Measurements from ENCODE around the gene ALPL.

Gene ALPL

DNA sequence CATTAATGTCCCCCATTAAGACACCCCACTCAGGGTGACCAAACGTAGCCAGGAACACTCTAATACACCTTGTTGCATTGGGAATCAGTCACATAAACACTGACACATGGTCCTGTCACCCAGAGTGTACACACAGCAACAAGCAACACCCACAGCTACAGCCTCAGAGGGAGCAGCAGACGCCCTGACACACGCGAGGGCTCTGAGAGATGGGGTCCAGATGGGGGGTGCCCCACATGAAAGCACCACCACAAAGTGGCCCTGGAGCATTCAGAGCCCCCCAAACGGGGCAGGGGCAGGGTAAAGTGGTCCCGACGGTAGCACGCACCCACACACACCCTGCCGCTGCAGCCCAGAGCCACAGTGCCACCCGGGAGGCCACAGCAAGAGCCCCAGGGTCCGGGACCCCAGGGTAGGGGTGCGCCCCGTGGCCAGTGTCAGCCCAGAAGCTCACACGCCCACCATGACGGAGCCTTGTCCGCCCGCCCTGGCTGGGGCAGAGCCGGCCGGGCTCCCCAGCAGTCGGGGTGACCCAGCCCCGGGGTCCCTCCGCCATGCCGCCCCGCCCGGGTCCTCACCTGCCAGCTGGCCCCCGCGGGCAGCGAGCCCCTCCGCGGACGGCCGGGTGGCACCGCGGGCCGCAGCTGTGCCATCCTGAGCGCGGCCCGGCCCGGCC lies 112.7 kb downstream of the ALPL start:
- no peak for DNase-seq

GRCh38 chr1:21622466-21623315 lies 113.5 kb downstream of the ALPL start:
- peak; percentile 49 for DNase-seq

GRCh38 chr1:21623410-21623961 lies 114.3 kb downstream of the ALPL start:
- DNase-seq: no peak

DNA sequence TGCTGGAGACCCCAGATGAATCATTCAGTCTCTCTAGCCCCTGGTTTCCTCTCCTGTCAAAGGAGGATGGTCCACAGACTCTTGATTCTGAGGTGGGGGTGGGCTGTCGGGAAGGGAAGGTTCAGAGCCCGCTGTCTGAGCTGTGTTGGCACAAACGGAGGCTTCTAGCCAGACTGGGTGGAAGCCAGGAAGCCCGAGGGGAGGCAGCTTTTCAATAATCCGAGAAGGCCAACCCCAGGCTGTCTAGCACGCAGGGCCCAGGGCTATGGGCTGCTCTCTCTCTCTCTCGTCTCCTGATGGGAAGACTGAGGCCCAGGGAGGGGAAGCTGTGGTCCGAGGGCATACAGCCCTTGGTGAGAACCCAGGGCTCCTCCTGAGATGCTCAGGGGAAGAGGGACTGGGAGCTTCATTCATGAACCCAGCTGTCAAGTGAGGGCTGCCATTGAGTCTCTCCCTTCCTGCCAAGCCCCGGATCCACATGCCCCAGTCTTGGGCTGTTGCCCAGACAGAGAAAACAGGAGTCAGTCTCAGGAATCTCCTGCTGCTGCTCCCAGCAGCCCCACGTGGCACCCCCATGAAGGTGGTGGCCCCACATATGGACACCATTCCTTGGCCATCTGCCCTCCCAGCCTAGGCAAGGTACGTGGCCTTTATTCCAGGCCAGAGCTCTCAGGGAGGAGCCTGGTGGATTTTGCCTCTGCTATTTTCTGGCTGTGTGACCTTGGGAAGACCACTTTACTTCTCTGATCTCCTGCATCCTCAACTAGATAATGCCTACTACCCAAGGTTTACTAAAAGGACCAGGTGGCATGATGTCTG lies 115.6 kb downstream of the ALPL start:
- DNase-seq: no peak

- no peak for DNase-seq
Observed at GRCh38 chr1:21625390-21626190, 116.4 kb downstream of the ALPL start.

DNA sequence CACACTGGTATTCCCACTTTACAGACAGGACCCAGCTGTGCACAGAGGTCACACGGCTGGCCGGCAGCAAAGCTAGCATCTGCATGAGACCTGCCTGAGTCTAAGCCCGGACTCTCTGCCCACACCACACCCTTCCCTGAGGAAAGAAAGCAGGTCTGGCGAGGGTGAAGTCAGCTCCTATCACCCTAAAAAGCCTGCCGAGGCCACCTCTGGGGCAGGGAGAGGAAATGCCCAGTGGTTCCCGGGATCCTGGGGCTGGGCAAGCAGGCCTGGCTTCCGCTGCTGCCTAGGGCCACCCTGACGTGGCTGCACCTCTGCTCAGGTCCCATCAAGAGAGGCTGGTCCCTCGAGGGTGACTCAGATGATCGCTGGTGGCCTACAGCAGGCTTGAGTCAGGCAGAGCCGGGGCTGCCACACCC lies 117.7 kb downstream of the ALPL start:
- DNase-seq: no peak
